HG03135 (cell line): Measurements from ENCODE around the gene SYT12.

ENCODE experiments used
- ATAC-seq: cut with Tn5 transposase; IDR thresholded peaks from one replicate; pipeline ENCODE4 v1.9.1; 2021; ENCODE audit warnings: mild to moderate bottlenecking, moderate library complexity; ENCODE audit not compliant: unreplicated experiment

The SYT12 gene

GRCh38 chr11:67054836-67055523, 32.0 kb downstream of the SYT12 start:
- no peak for ATAC-seq

DNA sequence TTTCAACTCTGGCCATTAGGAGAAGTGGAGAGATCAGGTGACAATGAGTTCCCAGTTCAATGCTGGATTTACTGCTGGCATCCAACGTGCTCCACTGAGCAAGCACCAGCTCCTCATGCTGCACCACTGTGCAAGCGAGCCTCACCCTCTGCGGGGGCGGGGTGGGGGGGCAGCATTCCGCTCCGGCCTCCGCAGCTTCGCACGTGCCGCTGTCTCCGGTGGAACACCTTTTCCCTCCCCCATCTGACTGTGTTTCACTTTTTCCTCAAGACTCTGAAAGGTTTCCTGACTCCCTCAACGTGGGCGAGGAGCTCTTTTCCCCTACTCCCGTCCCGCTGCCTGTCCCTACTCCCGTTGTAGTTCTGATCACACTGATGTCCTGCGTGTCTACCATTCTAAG, 32.9 kb downstream of the SYT12 start:
- no peak for ATAC-seq

DNA sequence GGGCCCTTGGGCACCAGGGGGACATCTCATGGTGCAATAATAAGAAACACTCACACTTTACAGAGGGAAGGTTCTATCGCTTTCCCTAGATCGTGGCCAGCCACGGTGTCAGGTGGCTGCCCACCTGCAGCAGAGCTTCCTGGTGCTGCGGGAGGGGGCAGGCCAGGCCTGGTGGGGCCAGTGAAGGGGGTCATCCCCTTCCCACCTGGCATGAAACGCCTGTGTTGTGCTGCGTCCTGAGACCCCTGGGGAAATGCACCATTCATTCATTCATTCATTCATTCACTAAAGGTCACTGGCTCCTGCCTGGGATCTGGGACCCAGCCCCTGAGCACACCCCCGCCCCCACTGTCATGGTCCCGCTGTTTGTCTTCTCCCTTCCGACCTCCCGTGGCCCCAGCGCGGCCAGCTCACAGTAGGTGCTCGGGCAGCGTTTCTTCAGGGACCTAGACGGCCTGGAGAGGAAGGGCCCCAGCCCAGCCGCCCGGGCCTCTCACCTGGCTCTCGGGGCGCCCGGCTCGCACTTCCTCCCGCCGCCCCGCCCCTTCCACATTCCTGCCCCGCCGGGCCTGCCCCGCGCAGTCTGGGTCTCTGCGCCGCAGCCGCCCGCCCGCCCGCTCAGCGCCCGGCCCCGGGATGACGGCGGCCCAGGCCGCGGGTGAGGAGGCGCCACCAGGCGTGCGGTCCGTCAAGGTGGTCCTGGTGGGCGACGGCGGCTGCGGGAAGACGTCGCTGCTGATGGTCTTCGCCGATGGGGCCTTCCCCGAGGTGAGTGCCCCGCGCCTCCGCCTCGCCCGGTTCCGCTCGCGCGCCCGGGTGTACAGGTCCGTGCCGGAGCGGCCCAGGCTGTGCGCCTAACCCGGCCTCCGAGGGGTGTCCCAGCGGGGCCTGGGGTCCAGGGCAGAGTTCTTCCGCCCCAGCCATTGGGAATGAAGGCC, 33.6 kb downstream of the SYT12 start, which contains the start of gene RHOD:
Gene RHOD (plus strand): TSS at position 581 of the 938 bp plus-strand sequence. CDS start 56 bp downstream, at position 637.
- no peak for ATAC-seq

- no peak for ATAC-seq
Measured at GRCh38 chr11:67057205-67057672, 34.3 kb downstream of the SYT12 start.

DNA sequence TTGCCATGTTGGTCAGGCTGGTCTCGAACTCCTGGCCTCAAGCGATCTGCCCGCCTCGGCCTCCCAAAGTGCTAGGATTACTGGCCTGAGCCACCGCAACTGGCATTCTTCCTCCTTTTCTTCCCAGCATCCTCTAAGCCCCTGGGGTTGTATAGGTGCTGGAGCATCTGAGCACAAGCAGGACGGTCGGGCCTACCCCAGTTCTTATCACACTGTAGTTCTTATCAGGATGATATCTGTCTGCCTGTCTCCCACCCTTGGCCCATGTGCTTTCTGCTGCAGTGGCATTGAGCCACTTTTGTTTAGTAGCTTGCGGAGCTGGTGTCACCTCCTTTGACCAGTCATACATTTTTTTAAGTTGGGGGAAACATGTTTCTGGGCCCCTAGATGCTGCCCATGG, 35.6 kb downstream of the SYT12 start:
- no peak for ATAC-seq

DNA sequence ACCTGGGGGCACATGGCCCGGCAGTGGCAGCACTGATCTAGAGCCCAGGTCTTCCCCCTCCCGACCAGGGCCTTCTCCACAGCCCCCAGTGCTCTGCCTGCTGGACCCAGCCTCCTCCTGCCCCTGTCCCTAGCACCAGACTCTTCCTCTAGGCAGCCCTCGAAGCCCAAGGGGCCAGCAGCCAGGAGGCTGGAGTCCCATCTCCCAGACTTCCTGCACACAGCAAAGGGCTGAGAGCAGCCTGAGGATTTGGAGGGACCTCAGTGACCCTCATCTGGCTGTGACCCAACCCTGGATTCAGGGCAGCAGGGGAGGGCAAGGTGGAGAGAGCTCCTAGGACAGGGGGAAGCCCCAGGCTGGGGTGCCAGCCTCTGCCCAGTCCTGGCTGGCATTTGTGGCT, 36.7 kb downstream of the SYT12 start:
- no peak for ATAC-seq

GRCh38 chr11:67060111-67060522, 37.2 kb downstream of the SYT12 start:
- ATAC-seq, result no peak

DNA sequence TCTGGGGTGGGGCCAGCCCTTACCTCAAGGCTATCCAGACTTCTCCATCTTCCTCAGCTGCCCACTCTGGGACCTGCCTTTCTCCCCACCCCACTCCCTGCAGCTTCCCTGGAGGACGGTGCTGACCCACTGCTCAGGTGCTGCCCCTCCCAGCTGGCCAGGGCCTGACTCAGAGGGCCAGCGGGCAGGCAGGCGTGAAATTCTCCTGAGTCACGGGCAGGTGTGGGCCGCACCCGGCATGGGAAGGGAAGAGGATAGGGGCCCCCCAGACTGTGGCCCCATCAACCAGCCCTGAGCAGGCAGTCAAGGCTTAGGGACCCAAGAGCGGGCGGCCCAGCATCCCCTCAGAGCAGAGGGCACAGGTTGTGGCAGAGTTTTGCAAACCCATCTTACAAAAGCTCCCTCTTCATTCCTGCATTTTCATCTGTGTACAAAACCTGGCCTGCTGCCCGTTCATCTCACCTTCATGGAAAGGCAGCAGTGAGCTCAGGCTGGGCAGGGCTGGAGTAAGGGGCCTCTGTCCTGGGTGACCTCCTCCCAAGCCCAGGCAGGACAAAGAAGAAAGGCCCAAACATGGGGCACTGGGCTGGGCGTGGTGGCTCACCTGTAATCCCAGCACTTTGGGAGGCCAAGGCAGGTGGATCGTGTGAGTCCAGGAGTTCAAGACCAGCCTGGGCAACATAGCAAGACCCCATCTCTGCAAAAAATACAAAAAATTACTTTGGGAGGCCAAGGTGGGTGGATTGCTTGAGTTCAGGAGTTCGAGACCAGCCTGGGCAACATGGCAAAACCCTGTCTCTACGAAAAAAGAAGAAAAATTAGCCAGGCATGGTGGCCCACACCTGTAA, 39.8 kb downstream of the SYT12 start:
- no peak for ATAC-seq

DNA sequence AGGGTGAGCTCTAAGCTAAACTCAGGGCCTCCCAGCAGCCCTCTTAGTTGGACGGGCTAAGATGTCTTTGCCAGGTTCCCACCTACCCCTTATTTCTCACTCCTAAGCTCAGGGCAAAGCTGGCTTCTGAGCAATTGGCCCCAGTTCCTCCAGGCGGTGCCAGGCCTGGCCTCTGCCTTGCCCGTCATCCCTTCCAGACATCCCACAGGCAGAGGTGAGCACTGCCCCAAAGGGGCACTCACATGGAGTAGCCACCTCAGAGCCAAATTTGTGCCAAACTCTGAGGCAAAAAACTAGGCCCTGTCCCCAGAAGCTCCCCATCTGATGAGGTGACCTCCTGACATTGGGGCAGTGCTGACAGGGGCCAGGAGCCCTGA, 43.4 kb downstream of the SYT12 start:
- ATAC-seq, result no peak

DNA sequence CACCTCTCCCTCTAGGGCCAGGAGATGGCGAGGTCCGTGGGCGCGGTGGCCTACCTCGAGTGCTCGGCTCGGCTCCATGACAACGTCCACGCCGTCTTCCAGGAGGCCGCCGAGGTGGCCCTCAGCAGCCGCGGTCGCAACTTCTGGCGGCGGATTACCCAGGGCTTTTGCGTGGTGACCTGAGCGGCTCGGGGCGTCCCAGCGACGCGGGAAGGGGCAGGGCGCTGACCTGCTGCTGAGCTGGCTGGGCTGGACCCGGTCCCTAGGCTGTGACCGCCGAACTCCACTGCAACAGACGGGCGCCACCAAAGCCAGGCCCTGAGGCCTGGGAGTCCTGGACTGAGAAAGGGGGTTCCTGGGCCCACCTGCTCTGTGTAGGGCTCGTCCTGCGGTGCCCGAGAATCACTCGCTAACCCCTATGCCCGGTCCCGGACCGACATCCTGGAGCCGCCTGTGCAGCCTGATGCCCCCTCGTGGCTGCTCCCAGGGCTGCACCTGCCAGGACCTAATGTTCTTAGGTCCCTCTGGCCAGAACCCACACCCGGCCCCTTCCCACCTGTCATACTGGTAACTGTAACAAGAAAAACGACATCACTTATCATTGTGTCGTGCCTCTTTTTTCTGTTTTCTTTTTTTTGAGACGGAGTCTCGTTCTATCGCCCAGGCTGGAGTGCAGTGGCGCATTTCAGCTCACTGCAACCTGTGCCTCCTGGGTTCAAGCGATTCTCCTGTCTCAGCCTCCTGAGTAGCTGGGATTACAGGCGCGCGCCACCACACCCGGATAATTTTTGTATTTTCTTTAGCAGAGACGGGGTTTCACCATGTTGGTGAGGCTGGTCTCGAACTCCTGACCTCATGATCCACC, 48.7 kb downstream of the SYT12 start:
- ATAC-seq, result no peak

DNA sequence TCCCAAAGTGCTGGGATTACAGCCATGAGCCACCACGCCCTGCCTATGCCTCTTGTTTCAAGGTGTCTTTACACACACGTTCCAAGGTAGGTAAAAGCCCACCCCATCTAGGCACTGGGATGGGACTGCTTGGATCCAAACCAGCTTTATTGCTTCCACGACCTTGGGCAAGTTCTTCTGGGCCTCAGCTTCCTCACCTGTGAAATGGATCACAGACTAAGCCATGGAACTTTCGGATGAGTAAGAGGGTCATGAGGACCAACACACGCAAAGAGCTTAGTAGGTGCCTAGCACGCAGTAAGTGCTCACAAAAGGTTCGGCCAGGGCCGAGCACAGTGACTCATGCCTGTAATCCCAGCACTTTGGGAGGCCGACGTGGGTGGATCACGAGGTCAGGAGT, 49.4 kb downstream of the SYT12 start:
- no peak for ATAC-seq

- ATAC-seq, result no peak
Measured at GRCh38 chr11:67073908-67074307, 51.0 kb downstream of the SYT12 start.

- no peak for ATAC-seq
Measured at GRCh38 chr11:67076202-67076601, 53.3 kb downstream of the SYT12 start.

GRCh38 chr11:67079065-67079705, 56.3 kb downstream of the SYT12 start:
- ATAC-seq, result no peak

GRCh38 chr11:67082071-67082791, 59.3 kb downstream of the SYT12 start:
- no peak for ATAC-seq

DNA sequence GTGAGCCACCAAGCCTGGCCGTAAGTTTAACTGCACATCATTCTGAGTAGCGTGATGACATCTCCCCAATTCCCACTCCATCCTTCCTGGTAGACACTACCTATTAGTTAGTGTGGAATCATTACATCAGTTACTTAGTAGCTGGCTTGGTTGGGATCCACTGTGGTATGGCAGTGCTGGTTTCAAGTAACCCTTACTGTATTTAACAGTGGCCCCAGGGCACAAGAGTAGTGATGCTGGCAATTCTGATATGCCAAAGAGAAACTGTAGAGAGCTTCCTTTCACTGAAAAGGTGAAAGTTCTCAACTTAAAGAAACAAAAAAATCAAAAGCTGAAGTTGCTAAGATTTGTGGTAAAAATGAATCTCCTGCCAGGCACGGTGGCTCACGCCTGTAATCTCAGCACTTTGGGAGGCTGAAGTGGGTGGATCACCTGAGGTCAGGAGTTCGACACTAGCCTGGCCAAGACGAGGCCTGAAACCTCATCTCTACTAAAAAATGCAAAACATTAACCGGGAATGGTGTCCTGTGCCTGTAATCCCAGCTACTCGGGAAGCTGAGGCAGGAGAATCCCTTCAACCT, 60.9 kb downstream of the SYT12 start:
- no peak for ATAC-seq

- ATAC-seq, result no peak
Measured at GRCh38 chr11:67085617-67086016, 62.7 kb downstream of the SYT12 start.

GRCh38 chr11:67090717-67091116, 67.8 kb downstream of the SYT12 start:
- no peak for ATAC-seq

GRCh38 chr11:67095214-67095507, 72.2 kb downstream of the SYT12 start:
- no peak for ATAC-seq
